HG03575 (cell line): ENCODE measurements around the gene KRTAP13-3.

Experiments used
- ATAC-seq: cut with Tn5 transposase; IDR thresholded peaks from one replicate; pipeline ENCODE4 v1.9.1; 2021; ENCODE audit not compliant: unreplicated experiment, insufficient number of reproducible peaks, low FRiP score; ENCODE audit errors: extremely low read depth

Gene KRTAP13-3

GRCh38 chr21:30425826-30426225 is at the start of gene KRTAP13-3:
TSS of gene KRTAP13-3 (minus strand) at chr21:30425926. CDS start at chr21:30425912, 14 bp downstream.
- no peak for ATAC-seq

- no peak for ATAC-seq
Observed at GRCh38 chr21:30468900-30469714, 43.4 kb upstream of the KRTAP13-3 start.

GRCh38 chr21:30463713-30464112 is 38.0 kb upstream of the KRTAP13-3 start:
- no peak for ATAC-seq

DNA sequence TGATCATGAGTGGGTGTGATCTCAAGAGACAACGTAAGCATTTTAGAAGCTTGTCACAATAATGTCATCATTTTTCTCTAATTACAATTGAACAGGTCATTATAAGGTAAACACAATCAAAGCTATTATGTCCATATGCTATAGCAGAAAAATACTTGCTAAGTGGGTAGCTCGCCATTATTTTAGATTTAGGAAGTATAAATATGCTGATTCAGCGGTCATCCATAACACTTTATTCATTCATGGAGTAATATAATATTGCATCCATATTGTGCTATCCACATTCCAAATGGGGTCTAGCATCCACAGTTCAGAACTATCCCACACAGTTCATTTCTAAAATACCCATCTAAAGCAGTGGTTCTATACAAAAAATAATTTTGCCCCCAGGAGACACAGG is 22.8 kb upstream of the KRTAP13-3 start:
- ATAC-seq = no peak

DNA sequence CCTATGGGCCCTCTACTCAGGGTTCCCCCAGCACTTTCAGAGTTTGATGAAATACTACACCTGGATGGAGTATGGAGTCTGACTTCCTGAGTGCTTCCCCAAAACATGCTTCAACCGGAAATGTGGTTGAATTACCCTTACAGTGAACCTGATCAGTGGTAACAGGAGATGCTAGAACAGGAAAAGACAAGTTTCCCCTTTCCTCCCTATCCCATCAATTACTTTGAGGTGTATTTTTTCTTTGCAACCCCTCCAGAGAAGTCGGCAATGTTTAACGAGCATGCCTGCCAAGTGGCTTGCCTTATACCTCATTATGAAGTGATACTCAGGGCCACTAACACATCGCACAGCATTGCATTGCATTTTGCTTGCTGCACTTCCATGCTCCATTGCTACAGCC is 21.3 kb upstream of the KRTAP13-3 start:
- no peak for ATAC-seq

DNA sequence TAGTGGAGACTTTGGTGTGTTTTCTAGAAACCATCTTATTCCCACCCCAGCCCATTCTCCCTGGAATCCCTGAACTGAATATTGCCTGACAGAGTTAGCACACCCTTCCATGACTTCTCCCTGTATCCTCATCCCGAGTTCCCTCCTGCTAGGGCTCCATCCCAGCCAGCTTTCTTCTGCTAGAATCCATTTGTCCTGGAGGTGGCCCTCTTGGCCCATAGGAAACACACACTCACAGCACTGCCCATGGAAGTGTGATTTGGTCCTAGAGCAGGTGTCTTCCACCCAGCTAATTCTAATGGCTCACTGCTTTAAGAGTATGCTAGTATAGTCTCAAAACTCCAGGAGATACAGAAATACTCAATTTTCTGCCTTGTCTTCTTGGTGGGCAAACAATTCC is 18.5 kb upstream of the KRTAP13-3 start:
- no peak for ATAC-seq

DNA sequence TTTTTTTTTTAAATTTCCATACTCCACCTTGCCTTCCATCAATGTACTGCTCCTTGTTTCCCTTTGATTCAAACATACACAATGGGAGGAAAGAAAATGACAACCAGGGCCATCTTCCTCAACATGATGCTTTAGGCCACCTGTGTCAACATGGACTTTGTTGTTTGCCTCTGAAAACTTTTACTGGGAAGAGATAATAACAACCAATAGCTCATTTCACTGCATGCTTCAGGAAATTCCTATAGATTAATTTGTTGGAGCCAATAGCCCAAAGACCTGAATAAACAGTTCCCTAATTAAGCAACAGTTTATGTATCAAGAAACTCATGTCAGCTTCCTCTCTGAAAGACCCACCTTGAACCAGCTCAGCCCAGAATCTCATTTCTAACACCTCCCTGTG is 17.5 kb upstream of the KRTAP13-3 start:
- ATAC-seq = no peak

GRCh38 chr21:30439975-30440374 is 14.2 kb upstream of the KRTAP13-3 start, which contains the start of gene KRTAP15-1:
TSS of gene KRTAP15-1 (plus strand) at chr21:30440275. CDS start at chr21:30440328, 53 bp downstream.
- ATAC-seq = no peak

GRCh38 chr21:30437010-30437565 is 11.4 kb upstream of the KRTAP13-3 start:
- ATAC-seq = no peak

DNA sequence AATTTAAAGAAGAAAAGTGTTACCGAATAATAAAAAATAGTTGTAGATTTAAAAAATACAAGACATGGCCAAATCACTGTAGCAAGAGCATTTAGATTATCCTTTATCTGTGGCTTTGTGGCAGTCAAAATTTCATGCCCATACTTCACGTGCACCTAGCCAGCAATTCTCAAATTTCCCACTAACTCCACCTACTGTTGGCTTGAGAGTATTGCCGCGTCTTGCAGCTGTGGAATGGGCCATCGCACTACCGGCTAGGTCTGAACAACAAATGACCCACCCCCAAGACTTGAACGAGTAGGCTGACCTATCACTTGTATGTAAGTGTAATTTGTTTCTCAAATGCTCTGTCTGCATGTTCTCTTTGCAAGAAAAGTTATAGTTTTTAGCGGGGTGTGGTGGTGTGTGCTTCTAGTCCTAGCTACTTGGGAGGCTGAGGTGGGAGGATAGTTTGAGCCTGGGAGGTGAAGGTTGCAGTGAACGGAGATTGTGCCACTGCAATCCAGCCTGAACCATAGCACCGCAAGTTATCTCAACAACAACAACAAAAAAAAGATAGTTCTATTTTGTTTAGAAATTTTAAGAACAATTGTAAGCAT is 8.4 kb upstream of the KRTAP13-3 start:
- no peak for ATAC-seq

DNA sequence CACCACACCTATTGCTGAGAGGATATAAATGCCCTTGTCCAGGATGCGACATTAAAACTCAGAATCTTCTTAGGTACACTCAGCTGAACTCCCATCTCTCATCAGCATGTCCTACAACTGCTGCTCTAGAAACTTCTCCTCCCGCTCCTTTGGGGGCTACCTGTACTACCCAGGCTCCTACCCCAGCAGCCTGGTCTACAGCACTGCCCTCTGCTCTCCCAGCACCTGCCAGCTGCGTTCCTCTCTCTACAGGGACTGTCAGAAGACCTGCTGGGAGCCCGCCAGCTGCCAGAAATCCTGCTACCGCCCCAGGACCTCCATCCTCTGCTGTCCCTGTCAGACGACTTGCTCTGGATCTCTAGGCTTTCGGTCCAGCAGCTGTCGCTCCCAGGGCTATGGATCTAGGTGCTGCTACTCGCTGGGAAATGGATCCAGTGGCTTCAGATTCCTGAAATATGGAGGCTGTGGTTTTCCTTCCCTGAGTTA is 4.5 kb upstream of the KRTAP13-3 start, which contains the start of gene KRTAP13-4:
Gene KRTAP13-4 (plus strand): TSS at position 51 of the 486 bp plus-strand sequence. CDS start 56 bp downstream, at position 107.
- ATAC-seq = no peak

GRCh38 chr21:30426731-30427130 is 1.0 kb upstream of the KRTAP13-3 start:
- ATAC-seq = no peak

DNA sequence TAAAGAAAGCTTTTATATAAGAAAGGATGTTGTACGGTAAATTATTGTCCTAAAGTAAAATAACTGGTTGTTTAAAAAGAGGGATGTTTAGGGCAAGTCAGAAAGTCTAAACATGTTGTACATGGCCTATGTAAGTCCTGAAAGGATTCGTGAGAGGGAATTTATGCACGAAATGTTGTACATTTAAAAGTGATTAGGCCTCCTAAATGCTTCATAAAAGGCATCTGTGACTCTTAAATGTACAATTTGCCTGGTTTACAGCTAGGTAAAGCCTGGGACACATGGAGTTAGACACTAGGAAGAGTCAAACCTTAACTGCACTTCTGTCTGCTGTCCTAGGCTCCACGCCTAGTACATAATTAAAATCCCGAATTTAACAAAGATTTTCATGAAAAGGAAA is 9.7 kb downstream of the KRTAP13-3 start:
- ATAC-seq = no peak

- no peak for ATAC-seq
Observed at GRCh38 chr21:30408782-30409494, 16.8 kb downstream of the KRTAP13-3 start.

DNA sequence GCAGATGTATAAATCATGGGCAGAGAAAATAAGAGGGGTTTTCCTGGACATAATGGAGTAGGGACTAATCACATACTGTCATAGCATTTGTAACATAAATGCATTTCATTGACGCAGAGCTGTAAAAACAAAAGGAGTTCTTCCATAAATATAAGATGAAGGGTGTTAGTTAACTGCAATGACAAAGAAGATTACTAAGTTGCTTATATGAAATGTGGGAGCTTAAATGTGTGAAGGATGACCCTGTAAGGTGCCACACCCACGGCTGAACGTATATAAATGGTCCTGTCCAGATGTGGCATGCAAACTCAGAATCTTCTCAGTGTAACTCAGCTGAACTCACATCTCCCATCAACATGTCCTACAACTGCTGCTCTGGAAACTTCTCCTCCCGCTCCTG is 30.0 kb downstream of the KRTAP13-3 start, which contains the start of gene KRTAP13-1:
Gene KRTAP13-1 (plus strand): TSS at position 301 of the 400 bp plus-strand sequence. CDS start 56 bp downstream, at position 357.
- no peak for ATAC-seq

DNA sequence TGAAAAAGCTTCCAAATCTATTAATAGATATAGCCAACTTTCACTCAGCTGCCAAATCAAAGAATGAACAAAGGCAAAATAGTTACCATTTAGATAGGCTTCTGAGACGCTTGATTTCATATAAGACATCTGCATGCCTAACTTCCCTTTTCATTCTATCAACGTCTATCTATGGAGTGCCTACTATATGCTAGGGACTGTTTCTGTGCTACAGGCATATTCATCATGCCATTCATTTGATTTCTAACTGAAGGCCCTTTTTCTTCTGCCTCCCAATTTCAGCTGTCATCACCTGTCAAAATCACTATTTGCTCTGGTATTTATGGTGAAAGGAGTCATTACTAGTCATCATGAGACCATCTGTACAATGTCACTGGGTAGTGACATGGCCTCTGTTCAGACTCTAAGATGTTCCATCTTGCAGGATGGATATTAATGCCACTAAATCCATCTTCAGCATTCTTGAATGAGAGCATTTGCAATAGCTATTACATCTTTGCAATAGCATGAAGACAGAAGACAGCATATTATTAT is 34.2 kb downstream of the KRTAP13-3 start:
- ATAC-seq = no peak

DNA sequence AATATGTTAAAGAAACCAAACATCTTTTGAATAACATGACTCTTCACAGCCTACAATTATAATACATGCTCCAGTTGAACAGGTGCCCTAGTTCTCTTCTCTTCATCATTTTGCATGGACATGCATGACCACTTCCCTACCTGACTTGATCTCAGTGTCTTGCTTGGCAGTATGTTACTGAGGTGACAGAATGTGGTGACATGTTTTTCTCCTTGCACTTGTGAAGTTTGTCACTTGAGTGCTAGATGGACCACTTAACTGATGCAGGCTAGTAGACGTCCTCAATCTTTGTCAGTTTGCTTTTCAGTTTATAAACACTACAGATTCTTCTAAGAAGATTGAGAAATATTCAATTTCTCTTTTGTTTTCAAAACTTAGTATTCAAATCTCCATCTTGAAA is 43.5 kb downstream of the KRTAP13-3 start:
- no peak for ATAC-seq
